ENCODE measurements around the gene OR51A7.
A peak's percentile ranks its signal among the peaks of the same experiment; 100 is the strongest.
"Not testable (repeated sequence)": the region's sequence is repeated elsewhere in the genome, so short reads cannot be mapped to it uniquely, and the experiment has no call there.

The OR51A7 gene

GRCh38 chr11:4903484-4903883, at the start of gene OR51A7:
Gene OR51A7, plus strand, starts transcription at chr11:4903783. Its CDS starts 3,587 bp downstream, at chr11:4907370.
- DNase-seq (ENCODE audit: low spot score): no peak

GRCh38 chr11:4854286-4854685, 49.3 kb upstream of the OR51A7 start:
- not testable (repeated sequence) for DNase-seq (ENCODE audit: low spot score)

GRCh38 chr11:4862447-4863236, 40.9 kb upstream of the OR51A7 start:
- DNase-seq (ENCODE audit: low spot score): no peak

- no peak for DNase-seq (ENCODE audit: low spot score)
Measured at GRCh38 chr11:4863876-4864275, 39.7 kb upstream of the OR51A7 start.

- DNase-seq (ENCODE audit: low spot score): no peak
Measured at GRCh38 chr11:4865855-4866254, 37.7 kb upstream of the OR51A7 start.

GRCh38 chr11:4881188-4881587, 22.4 kb upstream of the OR51A7 start:
- DNase-seq (ENCODE audit: low spot score): no peak

- DNase-seq (ENCODE audit: low spot score): peak; percentile 7
Measured at GRCh38 chr11:4881860-4882500, 21.6 kb upstream of the OR51A7 start, which contains the start of gene OR51T1. Gene OR51T1, plus strand, starts transcription at chr11:4881900. Its CDS starts 0 bp downstream, at chr11:4881900.

- no peak for DNase-seq (ENCODE audit: low spot score)
Measured at GRCh38 chr11:4882543-4882942, 21.0 kb upstream of the OR51A7 start.

- DNase-seq (ENCODE audit: low spot score): no peak
Measured at GRCh38 chr11:4884361-4884760, 19.2 kb upstream of the OR51A7 start.

GRCh38 chr11:4886186-4886585, 17.4 kb upstream of the OR51A7 start:
- no peak for DNase-seq (ENCODE audit: low spot score)

- DNase-seq (ENCODE audit: low spot score): no peak
Measured at GRCh38 chr11:4887591-4887990, 16.0 kb upstream of the OR51A7 start.

GRCh38 chr11:4890279-4890678, 13.3 kb upstream of the OR51A7 start:
- no peak for DNase-seq (ENCODE audit: low spot score)

GRCh38 chr11:4891996-4892640, 11.5 kb upstream of the OR51A7 start:
- DNase-seq (ENCODE audit: low spot score): peak; percentile 70

- DNase-seq (ENCODE audit: low spot score): no peak
Measured at GRCh38 chr11:4916581-4916980, 13.0 kb downstream of the OR51A7 start.

- no peak for DNase-seq (ENCODE audit: low spot score)
Measured at GRCh38 chr11:4919250-4919649, 15.7 kb downstream of the OR51A7 start, which contains the start of gene OR51G2. Gene OR51G2, minus strand, starts transcription at chr11:4919350. Its CDS starts 3,687 bp downstream, at chr11:4915663.

GRCh38 chr11:4921796-4922195, 18.2 kb downstream of the OR51A7 start:
- no peak for DNase-seq (ENCODE audit: low spot score)

- DNase-seq (ENCODE audit: low spot score): no peak
Measured at GRCh38 chr11:4922304-4922703, 18.7 kb downstream of the OR51A7 start.

GRCh38 chr11:4924239-4924638, 20.7 kb downstream of the OR51A7 start, which contains the start of gene OR51G1:
Gene OR51G1, minus strand, starts transcription at chr11:4924339. Its CDS starts 0 bp downstream, at chr11:4924339.
- DNase-seq (ENCODE audit: low spot score): no peak

- no peak for DNase-seq (ENCODE audit: low spot score)
Measured at GRCh38 chr11:4926608-4927007, 23.0 kb downstream of the OR51A7 start.

GRCh38 chr11:4932751-4933150, 29.2 kb downstream of the OR51A7 start:
- DNase-seq (ENCODE audit: low spot score): no peak

- no peak for DNase-seq (ENCODE audit: low spot score)
Measured at GRCh38 chr11:4936745-4937144, 33.2 kb downstream of the OR51A7 start.

- no peak for DNase-seq (ENCODE audit: low spot score)
Measured at GRCh38 chr11:4947505-4947904, 43.9 kb downstream of the OR51A7 start, which contains the start of gene OR51A4. Gene OR51A4, minus strand, starts transcription at chr11:4947605. Its CDS starts 505 bp downstream, at chr11:4947100.

GRCh38 chr11:4955613-4956012, 52.0 kb downstream of the OR51A7 start, which contains the start of gene OR51A2:
Gene OR51A2, minus strand, starts transcription at chr11:4955713. Its CDS starts 0 bp downstream, at chr11:4955713.
- not testable (repeated sequence) for DNase-seq (ENCODE audit: low spot score)

Data from AG08396 (cell line).